Thoracic aorta (tissue), 2 donors: ENCODE data around the gene ELK3. TPM values are rescaled to one million over a fixed set of nuclear protein-coding genes. Genes with fewer than 3 reads are reported as not detected.
"Not testable (repeated sequence)": the region's sequence is repeated elsewhere in the genome, so short reads cannot be mapped to it uniquely, and the experiment has no call there.

Experiments
- ATAC-seq: fragments of 150-250 bp; one replicate; pipeline ENCODE4 v1.8.0; 2017; ENCODE audit warnings: low read depth; ENCODE audit not compliant: insufficient number of reproducible peaks, low FRiP score
- DNase-seq: peaks from one replicate; pipeline ENCODE4 v3.0.0-alpha.2; 2020; ENCODE audit warnings: low spot score
- H3K27ac ChIP-seq, 2 donors: fragments of 200-600 bp; sonication (generic); 1 replicate in 1 of 2; 2 replicates in 1 of 2; pipeline ENCODE4 v1.5.1; 2016; ENCODE audit warnings: mild to moderate bottlenecking in 2 of 2, moderate library complexity in 2 of 2
- H3K27me3 ChIP-seq: fragments of 200-600 bp; sonication (generic); replicated peaks from 2 replicates; pipeline ENCODE4 v1.6.0; 2016; ENCODE audit warnings: mild to moderate bottlenecking; ENCODE audit not compliant: insufficient read depth
- H3K36me3 ChIP-seq: fragments of 200-600 bp; sonication (generic); one replicate; pipeline ENCODE4 v1.5.1; 2016
- H3K4me1 ChIP-seq, 2 donors: fragments of 200-600 bp; sonication (generic); 1 replicate in 1 of 2; 2 replicates in 1 of 2; pipeline versions ENCODE4 v1.5.1 to v1.6.0; 2016; ENCODE audit warnings: low read depth in 2 of 2, mild to moderate bottlenecking in 1 of 2; ENCODE audit not compliant: control insufficient read depth in 1 of 2
- H3K4me3 ChIP-seq: fragments of 200-600 bp; sonication (generic); 2 replicates; pipeline ENCODE4 v1.5.1; 2016; ENCODE audit warnings: mild to moderate bottlenecking
- H3K9me3 ChIP-seq: fragments of 200-600 bp; sonication (generic); 2 replicates; pipeline ENCODE4 v1.5.1; 2016
- total RNA-seq, 2 donors: library from RNA; depleted of rRNA; stranded (reverse); fragments of >200 nt; gene quantifications; one replicate each; pipeline versions ENCODE4 v1.1.0 to v1.2.3, GENCODE V29; 2016
- TF ChIP-seq, protein P1 (sequence below): fragments of 200-600 bp; sonication (generic); IDR thresholded peaks from one replicate; pipeline ENCODE4 v1.5.1; 2019; ENCODE audit warnings: antibody characterized with exemption

ELK3 gene
- total RNA-seq, 2 donors from 2014 or later = 19.9 to 40.6 TPM

DNA sequence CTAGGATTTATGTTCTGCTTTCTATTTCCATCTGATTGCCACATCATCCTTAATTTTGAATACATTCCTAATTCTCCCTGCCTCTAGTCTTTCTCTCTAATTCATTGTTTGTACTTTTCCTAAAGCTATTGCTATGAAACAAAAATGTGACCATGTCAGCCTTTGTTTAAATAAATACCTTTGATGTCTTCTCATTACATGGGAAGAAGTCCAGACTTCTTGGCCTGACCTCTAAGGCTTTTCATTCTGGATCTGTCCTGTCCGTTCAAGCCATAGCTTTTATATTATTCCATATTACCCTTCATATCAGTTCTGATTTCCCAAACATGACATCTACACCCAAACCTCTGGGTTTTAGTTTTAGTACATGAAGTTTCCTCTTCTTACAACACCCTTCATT lies 114.7 kb downstream of the ELK3 start:
- DNase-seq (no peak), ATAC-seq (no peak)
- Histone ChIP-seq H3K4me1 (no peaks in the 10 kb centered on the region), H3K4me3 (no peak overlapping the region), H3K9me3 (no peaks in the 10 kb centered on the region), H3K27ac (no peak overlapping the region), H3K27me3 (no peaks in the 10 kb centered on the region), H3K36me3 (no peaks in the 10 kb centered on the region)
- TF ChIP-seq, protein P1, sequence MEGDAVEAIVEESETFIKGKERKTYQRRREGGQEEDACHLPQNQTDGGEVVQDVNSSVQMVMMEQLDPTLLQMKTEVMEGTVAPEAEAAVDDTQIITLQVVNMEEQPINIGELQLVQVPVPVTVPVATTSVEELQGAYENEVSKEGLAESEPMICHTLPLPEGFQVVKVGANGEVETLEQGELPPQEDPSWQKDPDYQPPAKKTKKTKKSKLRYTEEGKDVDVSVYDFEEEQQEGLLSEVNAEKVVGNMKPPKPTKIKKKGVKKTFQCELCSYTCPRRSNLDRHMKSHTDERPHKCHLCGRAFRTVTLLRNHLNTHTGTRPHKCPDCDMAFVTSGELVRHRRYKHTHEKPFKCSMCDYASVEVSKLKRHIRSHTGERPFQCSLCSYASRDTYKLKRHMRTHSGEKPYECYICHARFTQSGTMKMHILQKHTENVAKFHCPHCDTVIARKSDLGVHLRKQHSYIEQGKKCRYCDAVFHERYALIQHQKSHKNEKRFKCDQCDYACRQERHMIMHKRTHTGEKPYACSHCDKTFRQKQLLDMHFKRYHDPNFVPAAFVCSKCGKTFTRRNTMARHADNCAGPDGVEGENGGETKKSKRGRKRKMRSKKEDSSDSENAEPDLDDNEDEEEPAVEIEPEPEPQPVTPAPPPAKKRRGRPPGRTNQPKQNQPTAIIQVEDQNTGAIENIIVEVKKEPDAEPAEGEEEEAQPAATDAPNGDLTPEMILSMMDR = no peak

DNA sequence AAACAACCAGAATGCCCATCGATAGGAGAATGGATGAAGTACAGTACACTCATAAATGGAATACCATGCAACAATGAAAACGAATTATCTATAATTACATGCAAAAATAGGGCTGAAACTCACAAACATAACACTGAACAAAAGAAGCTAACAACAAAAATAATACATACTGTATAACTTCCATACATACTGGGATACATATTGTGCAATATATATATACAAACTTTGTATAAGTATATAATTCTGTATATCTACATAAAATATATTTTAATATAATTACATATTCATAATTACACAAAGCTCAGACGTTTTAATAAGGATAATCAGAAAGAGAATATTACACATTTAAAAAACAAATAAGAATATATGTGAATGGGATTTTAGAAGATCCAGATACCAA lies 115.9 kb downstream of the ELK3 start:
- TF ChIP-seq, protein P1 = no peak
- no peak for ATAC-seq
- no peak for DNase-seq

DNA sequence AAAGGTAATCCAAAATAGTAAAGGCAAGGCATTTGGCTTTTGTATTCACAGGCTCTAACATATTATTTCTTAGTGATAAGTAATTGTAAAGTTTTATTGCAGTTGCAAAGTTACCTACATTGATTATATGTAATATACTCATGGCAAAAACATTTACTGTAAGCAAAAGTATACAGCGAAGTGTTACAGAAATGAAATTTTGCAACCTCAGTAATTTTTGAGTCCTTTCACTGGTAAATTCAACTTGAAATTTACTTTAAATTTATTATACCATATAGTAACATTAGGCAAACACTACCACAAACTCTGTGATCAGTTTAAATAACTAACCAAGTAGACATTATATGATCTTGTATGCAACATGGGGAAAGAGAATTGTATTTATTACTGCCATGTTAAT lies 117.0 kb downstream of the ELK3 start:
- Histone ChIP-seq H3K9me3 (no peaks in the 10 kb centered on the region), H3K4me3 (no peak overlapping the region), H3K36me3 (no peaks in the 10 kb centered on the region), H3K27me3 (no peaks in the 10 kb centered on the region), H3K27ac (no peak overlapping the region), H3K4me1 (peaks cover 0 to 5% of the 10 kb centered on the region in 2 donors)
- DNase-seq (no peak), ATAC-seq (no peak)
- TF ChIP-seq, protein P1 = no peak

More for the DNA sequence above, 115.9 kb downstream of the ELK3 start:
- Histone ChIP-seq H3K27me3 (no peaks in the 10 kb centered on the region), H3K4me3 (no peak overlapping the region), H3K27ac (no peak overlapping the region), H3K4me1 (peaks cover 0 to 5% of the 10 kb centered on the region in 2 donors), H3K36me3 (no peaks in the 10 kb centered on the region), H3K9me3 (no peaks in the 10 kb centered on the region)

DNA sequence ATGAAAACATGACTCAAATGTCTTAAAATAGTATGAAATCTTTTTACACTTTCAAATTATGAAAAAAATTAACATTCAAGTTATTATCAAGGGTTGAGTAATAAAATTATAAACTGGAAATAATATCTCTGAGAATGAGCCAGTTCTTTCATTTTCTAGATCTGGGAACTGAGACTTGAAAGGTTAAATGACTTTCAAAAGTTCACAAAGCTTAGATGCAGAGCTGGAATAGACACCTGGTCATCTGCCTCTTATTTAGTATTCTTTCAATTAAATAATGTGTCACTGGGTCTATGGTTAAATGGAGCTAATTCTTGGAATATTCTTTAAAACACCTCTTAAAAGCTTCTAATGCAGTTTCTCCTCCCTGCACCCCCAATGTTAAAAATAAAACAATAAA lies 119.4 kb downstream of the ELK3 start:
- ATAC-seq (no peak), DNase-seq (no peak)
- no peak overlapping the region for H3K27ac ChIP-seq
- no peaks in the 10 kb centered on the region for H3K9me3 ChIP-seq
- H3K36me3 ChIP-seq = no peaks in the 10 kb centered on the region
- no peaks in the 10 kb centered on the region for H3K27me3 ChIP-seq
- TF ChIP-seq, protein P1 = no peak
- peaks cover 0 to 5% of the 10 kb centered on the region in 2 donors for H3K4me1 ChIP-seq
- H3K4me3 ChIP-seq = no peak overlapping the region

DNA sequence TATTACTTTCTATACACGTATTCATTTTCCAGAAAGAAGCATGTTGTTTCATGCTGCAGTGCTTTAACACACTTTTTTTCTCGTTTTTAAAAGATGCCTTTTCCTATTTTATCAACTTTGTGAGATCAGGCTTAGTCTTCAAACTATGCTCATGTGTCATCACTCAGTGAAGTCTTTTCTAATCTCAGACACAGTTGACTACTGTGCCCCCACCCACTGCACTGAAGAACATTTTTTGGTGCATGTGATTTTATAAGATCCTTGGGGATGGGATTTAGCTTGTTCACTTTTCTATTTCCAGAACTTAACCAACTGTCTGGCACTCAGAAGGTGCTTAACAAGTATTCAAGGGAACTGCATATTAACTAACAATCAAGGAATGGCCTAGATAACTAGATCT lies 120.5 kb downstream of the ELK3 start:
- Histone ChIP-seq H3K4me1 (peaks cover 0 to 5% of the 10 kb centered on the region in 2 donors), H3K36me3 (no peaks in the 10 kb centered on the region), H3K9me3 (no peaks in the 10 kb centered on the region), H3K27ac (no peak overlapping the region), H3K27me3 (no peaks in the 10 kb centered on the region), H3K4me3 (no peak overlapping the region)
- DNase-seq (no peak), ATAC-seq (no peak)
- TF ChIP-seq, protein P1 = no peak

DNA sequence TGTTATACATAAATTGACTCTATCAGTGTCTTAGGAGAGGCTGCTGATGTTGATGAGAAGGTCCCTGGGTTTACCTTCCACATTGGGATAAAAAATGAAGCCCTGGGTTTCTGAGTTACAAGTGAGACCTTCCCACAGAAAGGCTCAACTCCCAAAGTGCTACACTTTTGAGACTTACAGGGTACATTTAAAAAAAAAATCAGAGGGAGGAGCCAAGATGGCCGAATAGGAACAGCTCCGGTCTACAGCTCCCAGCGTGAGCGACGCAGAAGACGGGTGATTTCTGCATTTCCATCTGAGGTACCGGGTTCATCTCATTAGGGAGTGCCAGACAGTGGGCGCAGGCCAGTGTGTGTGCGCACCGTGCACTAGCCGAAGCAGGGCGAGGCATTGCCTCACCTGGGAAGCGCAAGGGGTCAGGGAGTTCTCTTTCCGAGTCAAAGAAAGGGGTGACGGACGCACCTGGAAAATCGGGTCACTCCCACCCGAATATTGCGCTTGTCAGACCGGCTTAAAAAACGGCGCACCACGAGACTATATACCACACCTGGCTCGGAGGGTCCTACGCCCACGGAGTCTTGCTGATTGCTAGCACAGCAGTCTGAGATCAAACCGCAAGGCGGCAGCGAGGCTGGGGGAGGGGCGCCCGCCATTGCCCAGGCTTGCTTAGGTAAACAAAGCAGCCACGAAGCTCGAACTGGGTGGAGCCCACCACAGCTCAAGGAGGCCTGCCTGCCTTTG lies 121.7 kb downstream of the ELK3 start:
- H3K36me3 ChIP-seq, H3K27ac ChIP-seq, H3K4me1 ChIP-seq, DNase-seq, H3K9me3 ChIP-seq, H3K27me3 ChIP-seq, ATAC-seq: not testable (repeated sequence)
- peak overlapping the region; percentile 56 for H3K4me3 ChIP-seq

DNA sequence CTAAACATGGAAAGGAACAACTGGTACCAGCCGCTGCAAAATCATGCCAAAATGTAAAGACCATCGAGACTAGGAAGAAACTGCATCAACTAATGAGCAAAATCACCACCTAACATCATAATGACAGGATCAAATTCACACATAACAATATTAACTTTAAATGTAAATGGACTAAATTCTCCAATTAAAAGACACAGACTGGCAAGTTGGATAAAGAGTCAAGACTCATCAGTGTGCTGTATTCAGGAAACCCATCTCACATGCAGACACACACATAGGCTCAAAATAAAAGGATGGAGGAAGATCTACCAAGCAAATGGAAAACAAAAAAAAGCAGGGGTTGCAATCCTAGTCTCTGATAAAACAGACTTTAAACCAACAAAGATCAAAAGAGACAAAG lies 123.6 kb downstream of the ELK3 start:
- not testable (repeated sequence) for H3K27ac ChIP-seq, H3K36me3 ChIP-seq, ATAC-seq, H3K27me3 ChIP-seq, H3K9me3 ChIP-seq, H3K4me3 ChIP-seq, DNase-seq, H3K4me1 ChIP-seq
